ENCODE measurements around the gene HNRNPA0. TPM values are rescaled to one million over a fixed set of nuclear protein-coding genes. Genes with fewer than 3 reads are reported as not detected.

Gene HNRNPA0
- total RNA-seq, 2 experiments from 2014 or later = 29.2 to 29.6 TPM

GRCh38 chr5:137735555-137736284, 18.4 kb downstream of the HNRNPA0 start, which contains the start of gene KLHL3:
Gene KLHL3 (minus strand): TSS chr5:137736089. CDS start chr5:137735646, 443 bp downstream.
- Mint-ChIP-seq H3K4me3 (no peak within 1 kb of the TSS), H3K4me1 (ENCODE audit: low read depth) (peaks cover 31% of the 10 kb centered on the region)
- CTCF ChIA-PET = interaction anchor here (0.7 to 9.7 kb wide), 12 partner anchors 10 to 106 kb away, joined by 3 to 88 read pairs (median 4); no protein-coding TSS in a partner anchor

GRCh38 chr5:137734962-137735554, 19.1 kb downstream of the HNRNPA0 start:
- H3K27me3 Mint-ChIP-seq = no peaks in the 10 kb centered on the region
- peaks cover 38% of the 10 kb centered on the region for H3K4me1 Mint-ChIP-seq (ENCODE audit: low read depth)
- ChIA-PET CTCF (interaction anchor here (0.7 to 9.7 kb wide), 9 partner anchors 9 to 106 kb away, joined by 3 to 88 read pairs (median 7); no protein-coding TSS in a partner anchor), POLR2A (interaction anchor here (1.7 to 2.1 kb wide), 2 partner anchors 19 to 21 kb away, joined by 6 to 9 read pairs; partner anchors contain the start of gene HNRNPA0)
- DNase-seq = peak; percentile 22
- H3K9me3 Mint-ChIP-seq = peaks cover 7% of the 10 kb centered on the region
- H3K4me3 Mint-ChIP-seq = no peak overlapping the region
- H3K36me3 Mint-ChIP-seq = peaks cover 5% of the 10 kb centered on the region
- no peak overlapping the region for H3K27ac Mint-ChIP-seq
- intact Hi-C loops (cut with micrococcal nuclease) = loop anchor here (10.0 kb wide), 1 partner anchor 1700 kb away; no protein-coding TSS in a partner anchor

More at GRCh38 chr5:137735555-137736284, 18.4 kb downstream of the HNRNPA0 start, which contains the start of gene KLHL3:
- Mint-ChIP-seq H3K27me3 (no peaks in the 10 kb centered on the region), H3K36me3 (peaks cover 5% of the 10 kb centered on the region), H3K9me3 (peaks cover 7% of the 10 kb centered on the region), H3K27ac (no peak within 1 kb of the TSS)
- POLR2A ChIA-PET = interaction anchor here (0.6 to 2.1 kb wide), 5 partner anchors 16 to 840 kb away, joined by 3 to 9 read pairs (median 5); partner anchors contain the start of genes HNRNPA0 and HSPA9
- peak; percentile 50 for DNase-seq
- intact Hi-C loops (cut with micrococcal nuclease) = loop anchor here (10.0 kb wide), 1 partner anchor 1701 kb away; no protein-coding TSS in a partner anchor

GRCh38 chr5:137734331-137734730, 19.8 kb downstream of the HNRNPA0 start:
- no peak overlapping the region for H3K4me3 Mint-ChIP-seq
- peaks cover 36% of the 10 kb centered on the region for H3K4me1 Mint-ChIP-seq (ENCODE audit: low read depth)
- no peak overlapping the region for H3K27ac Mint-ChIP-seq
- peaks cover 5% of the 10 kb centered on the region for H3K36me3 Mint-ChIP-seq
- intact Hi-C loops (cut with micrococcal nuclease) = loop anchor here (10.0 kb wide), 1 partner anchor 1700 kb away; no protein-coding TSS in a partner anchor
- no peaks in the 10 kb centered on the region for H3K27me3 Mint-ChIP-seq
- POLR2A ChIA-PET = no interaction called here
- CTCF ChIA-PET = interaction anchor here (1.2 to 9.7 kb wide), 3 partner anchors 8 to 75 kb away, joined by 4 to 88 read pairs (median 15); no protein-coding TSS in a partner anchor
- DNase-seq = no peak
- H3K9me3 Mint-ChIP-seq = peaks cover 7% of the 10 kb centered on the region

DNA sequence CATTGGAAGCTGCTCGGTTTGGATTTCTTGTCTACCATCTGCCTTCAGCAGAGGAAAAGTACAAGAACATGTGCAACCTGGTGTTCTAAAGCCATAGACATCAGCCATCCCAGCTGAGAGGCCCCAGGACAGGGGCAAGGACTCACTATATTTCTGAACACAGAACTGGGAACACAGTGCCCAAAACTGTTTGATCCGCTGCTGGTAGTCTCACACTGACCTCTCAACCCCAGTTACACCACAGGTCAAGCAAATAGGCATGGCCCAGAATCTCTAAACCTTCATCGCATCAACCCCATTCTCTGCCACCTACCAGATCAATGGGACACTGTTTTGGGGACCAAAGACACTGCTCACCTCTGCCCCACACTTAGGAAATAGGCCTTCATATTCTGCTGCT, 20.2 kb downstream of the HNRNPA0 start:
- H3K36me3 Mint-ChIP-seq = peaks cover 5% of the 10 kb centered on the region
- H3K9me3 Mint-ChIP-seq = peaks cover 7% of the 10 kb centered on the region
- intact Hi-C loops (cut with micrococcal nuclease) = loop anchor here (10.0 kb wide), 1 partner anchor 1699 kb away; no protein-coding TSS in a partner anchor
- no peak overlapping the region for H3K27ac Mint-ChIP-seq
- H3K27me3 Mint-ChIP-seq = no peaks in the 10 kb centered on the region
- ChIA-PET POLR2A (no interaction called here), CTCF (interaction anchor here (1.2 to 9.7 kb wide), 3 partner anchors 8 to 74 kb away, joined by 4 to 88 read pairs (median 15); no protein-coding TSS in a partner anchor)
- H3K4me3 Mint-ChIP-seq = no peak overlapping the region
- DNase-seq = no peak
- peaks cover 33% of the 10 kb centered on the region for H3K4me1 Mint-ChIP-seq (ENCODE audit: low read depth)

GRCh38 chr5:137733006-137733405, 21.2 kb downstream of the HNRNPA0 start:
- peaks cover 4% of the 10 kb centered on the region for H3K9me3 Mint-ChIP-seq

DNA sequence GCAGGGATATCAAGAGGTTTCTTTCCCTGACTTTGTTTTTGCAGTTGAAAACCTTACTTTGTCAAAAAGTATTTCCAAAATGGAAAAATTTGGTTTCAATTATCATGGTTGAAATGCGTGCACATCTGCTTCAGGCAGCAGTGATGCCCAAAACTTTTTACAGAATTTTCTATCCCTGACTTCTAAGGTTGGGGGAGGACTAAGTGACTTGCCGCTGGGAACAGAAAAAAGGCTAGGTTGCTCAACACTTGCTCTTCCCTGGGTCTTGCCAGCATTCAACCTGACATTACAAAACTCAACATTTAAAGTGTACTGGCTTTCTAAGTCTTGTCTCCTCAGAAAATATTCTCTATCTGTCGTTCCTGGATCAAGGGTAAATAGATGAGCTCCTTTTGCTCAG, 23.0 kb downstream of the HNRNPA0 start:
- POLR2A ChIA-PET = no interaction called here
- H3K27ac Mint-ChIP-seq = no peak overlapping the region
- H3K27me3 Mint-ChIP-seq = no peaks in the 10 kb centered on the region
- CTCF ChIA-PET = interaction anchor here (1.0 to 9.7 kb wide), 3 partner anchors 11 to 72 kb away, joined by 5 to 88 read pairs (median 7); no protein-coding TSS in a partner anchor
- H3K4me1 Mint-ChIP-seq (ENCODE audit: low read depth) = peaks cover 33% of the 10 kb centered on the region
- DNase-seq = no peak
- intact Hi-C loops (cut with micrococcal nuclease) = loop anchor here (10.0 kb wide), 1 partner anchor 1696 kb away; no protein-coding TSS in a partner anchor
- H3K9me3 Mint-ChIP-seq = no peaks in the 10 kb centered on the region
- no peak overlapping the region for H3K4me3 Mint-ChIP-seq
- no peaks in the 10 kb centered on the region for H3K36me3 Mint-ChIP-seq

More at GRCh38 chr5:137733006-137733405, 21.2 kb downstream of the HNRNPA0 start:
- Mint-ChIP-seq H3K36me3 (peaks cover 4% of the 10 kb centered on the region), H3K4me3 (no peak overlapping the region), H3K27me3 (no peaks in the 10 kb centered on the region), H3K4me1 (ENCODE audit: low read depth) (peaks cover 33% of the 10 kb centered on the region), H3K27ac (no peak overlapping the region)
- ChIA-PET POLR2A (no interaction called here), CTCF (interaction anchor here (1.2 to 9.7 kb wide), 3 partner anchors 9 to 73 kb away, joined by 4 to 88 read pairs (median 15); no protein-coding TSS in a partner anchor)
- intact Hi-C loops (cut with micrococcal nuclease) = loop anchor here (10.0 kb wide), 1 partner anchor 1698 kb away; no protein-coding TSS in a partner anchor
- no peak for DNase-seq

- ChIA-PET POLR2A (no interaction called here), CTCF (interaction anchor here (1.3 to 9.7 kb wide), 2 partner anchors 11 to 71 kb away, joined by 7 to 88 read pairs; no protein-coding TSS in a partner anchor)
- no peaks in the 10 kb centered on the region for H3K9me3 Mint-ChIP-seq
- H3K36me3 Mint-ChIP-seq = no peaks in the 10 kb centered on the region
- H3K4me1 Mint-ChIP-seq (ENCODE audit: low read depth) = peaks cover 33% of the 10 kb centered on the region
- H3K27me3 Mint-ChIP-seq = no peaks in the 10 kb centered on the region
- H3K4me3 Mint-ChIP-seq = no peak overlapping the region
- DNase-seq = no peak
- intact Hi-C loops (cut with micrococcal nuclease) = loop anchor here (10.0 kb wide), 1 partner anchor 1696 kb away; no protein-coding TSS in a partner anchor
- no peak overlapping the region for H3K27ac Mint-ChIP-seq
These were observed 23.8 kb downstream of the HNRNPA0 start for GRCh38 chr5:137730336-137730735.

- Mint-ChIP-seq H3K27me3 (no peaks in the 10 kb centered on the region), H3K4me1 (ENCODE audit: low read depth) (peaks cover 28% of the 10 kb centered on the region), H3K9me3 (no peaks in the 10 kb centered on the region), H3K36me3 (no peaks in the 10 kb centered on the region), H3K27ac (no peak overlapping the region), H3K4me3 (no peak overlapping the region)
- DNase-seq = no peak
- ChIA-PET POLR2A (no interaction called here), CTCF (interaction anchor here (1.4 to 2.1 kb wide), 2 partner anchors 14 to 67 kb away, joined by 9 read pairs; no protein-coding TSS in a partner anchor)
- intact Hi-C loops (cut with micrococcal nuclease) = no loop called here
These were observed 26.1 kb downstream of the HNRNPA0 start for GRCh38 chr5:137728048-137728447.

DNA sequence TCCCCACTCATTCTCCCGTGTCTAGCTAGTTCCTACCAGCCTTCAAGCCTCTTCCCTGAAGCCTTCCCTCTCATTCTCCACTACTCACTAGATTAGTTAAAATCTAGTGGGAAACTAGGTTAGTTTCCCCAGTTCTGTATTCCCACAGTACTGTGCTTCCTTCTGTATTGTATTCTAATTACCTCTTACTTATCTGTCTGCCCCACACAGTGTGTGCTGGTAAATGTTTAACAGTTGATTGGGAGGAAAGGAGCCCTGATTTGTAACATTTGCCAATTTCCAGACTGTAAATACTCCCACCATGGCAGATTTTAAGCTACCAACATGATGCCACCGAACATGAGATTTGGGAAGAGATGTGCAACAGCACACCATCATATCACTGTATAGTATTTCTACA, 26.5 kb downstream of the HNRNPA0 start:
- H3K27me3 Mint-ChIP-seq = no peaks in the 10 kb centered on the region
- intact Hi-C loops (cut with micrococcal nuclease) = no loop called here
- CTCF ChIA-PET = interaction anchor here (1.4 to 2.1 kb wide), 2 partner anchors 15 to 67 kb away, joined by 9 read pairs; no protein-coding TSS in a partner anchor
- no peaks in the 10 kb centered on the region for H3K36me3 Mint-ChIP-seq
- H3K4me3 Mint-ChIP-seq = no peak overlapping the region
- H3K27ac Mint-ChIP-seq = no peak overlapping the region
- POLR2A ChIA-PET = no interaction called here
- H3K4me1 Mint-ChIP-seq (ENCODE audit: low read depth) = peaks cover 24% of the 10 kb centered on the region
- no peaks in the 10 kb centered on the region for H3K9me3 Mint-ChIP-seq
- DNase-seq = no peak

GRCh38 chr5:137724251-137724650, 29.9 kb downstream of the HNRNPA0 start:
- CTCF ChIA-PET = interaction anchor here (0.6 kb wide), 1 partner anchor 64 kb away, joined by 3 read pairs; no protein-coding TSS in a partner anchor
- Mint-ChIP-seq H3K27ac (no peak overlapping the region), H3K36me3 (no peaks in the 10 kb centered on the region), H3K9me3 (no peaks in the 10 kb centered on the region), H3K4me1 (ENCODE audit: low read depth) (peaks cover 3% of the 10 kb centered on the region), H3K4me3 (no peak overlapping the region), H3K27me3 (no peaks in the 10 kb centered on the region)
- intact Hi-C loops (cut with micrococcal nuclease) = no loop called here
- DNase-seq = no peak
- POLR2A ChIA-PET = no interaction called here

DNA sequence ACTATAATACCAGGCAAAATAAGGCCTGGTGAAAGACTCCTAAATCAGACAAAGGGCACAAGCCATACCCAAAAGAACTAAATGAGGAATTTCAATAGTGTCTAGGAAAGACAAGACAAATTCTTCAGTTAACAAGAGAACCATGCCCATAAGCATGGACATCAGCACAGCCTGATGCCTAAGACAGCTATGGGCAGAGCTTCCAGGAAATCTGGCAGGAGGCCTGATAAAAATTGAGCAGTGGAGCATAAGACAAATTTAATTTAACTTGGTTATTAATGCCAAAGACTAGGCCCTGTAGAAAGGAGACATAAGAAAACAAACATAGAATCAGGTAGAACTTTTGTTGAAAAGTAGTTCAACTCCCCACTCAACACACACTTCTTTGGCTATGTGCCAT, 35.6 kb downstream of the HNRNPA0 start:
- intact Hi-C loops (cut with micrococcal nuclease) = no loop called here
- no peak for DNase-seq
- H3K27me3 Mint-ChIP-seq = no peaks in the 10 kb centered on the region
- H3K9me3 Mint-ChIP-seq = peaks cover 7% of the 10 kb centered on the region
- no peak overlapping the region for H3K4me3 Mint-ChIP-seq
- ChIA-PET CTCF (interaction anchor here (1.3 to 2.4 kb wide), 3 partner anchors 24 to 60 kb away, joined by 3 to 8 read pairs (median 6); no protein-coding TSS in a partner anchor), POLR2A (no interaction called here)
- peaks cover 4% of the 10 kb centered on the region for H3K36me3 Mint-ChIP-seq
- H3K4me1 Mint-ChIP-seq (ENCODE audit: low read depth) = peaks cover 3% of the 10 kb centered on the region
- no peak overlapping the region for H3K27ac Mint-ChIP-seq

Data from activated CD4-positive, alpha-beta memory T cell treated with anti-CD3 and anti-CD28 coated beads for 36 hours (primary cell).